Caco-2 (cell line): ENCODE results near the gene GAB2. TPM values are rescaled to one million over a fixed set of nuclear protein-coding genes. Genes with fewer than 3 reads are reported as not detected.

ENCODE experiments used
- BruUV-seq: library from RNA; stranded (reverse); fragments of 400-500 nt; replicated peaks from 2 replicates; lab custom pipeline; 2021; lab: Mats Ljungman, UMichigan
- CTCF ChIA-PET: fragments of 300-600 bp; sonication (Branson Sonifier 250); formaldehyde crosslinking; loops from one replicate; lab custom pipeline; 2022; ENCODE audit warnings: antibody characterized with exemption; lab: Charles Lee
- POLR2A ChIA-PET: fragments of 300-600 bp; sonication (Branson Sonifier 250); formaldehyde crosslinking; loops from one replicate; lab custom pipeline; 2022; ENCODE audit warnings: antibody characterized with exemption; lab: Charles Lee
- DNase-seq, 2 experiments: peaks; one replicate each; pipeline versions ENCODE4 v3.0.0 to v3.0.0-alpha.2; 2020 to 2022
- H3K27me3 ChIP-seq: replicated peaks from 2 replicates; pipeline ENCODE4 v1.6.0; 2011; ENCODE audit warnings: low read length; ENCODE audit not compliant: control insufficient read depth, insufficient read depth
- H3K36me3 ChIP-seq: 2 replicates; pipeline ENCODE4 v1.5.1; 2011; ENCODE audit warnings: low read length; ENCODE audit not compliant: control insufficient read depth, insufficient read depth
- H3K4me1 ChIP-seq: fragments of 250-450 bp; sonication (Bioruptor Pico); 2 replicates; pipeline ENCODE4 v1.5.1; 2020; ENCODE audit warnings: mild to moderate bottlenecking
- H3K4me3 ChIP-seq: 2 replicates; pipeline ENCODE4 v1.5.1; 2011; ENCODE audit warnings: low read depth, mild to moderate bottlenecking, control low read depth, low read length
- H3K9me3 ChIP-seq: fragments of 250-450 bp; sonication (Bioruptor Pico); 2 replicates; pipeline ENCODE4 v1.5.1; 2020; ENCODE audit warnings: mild to moderate bottlenecking, moderate library complexity
- H3K27ac Mint-ChIP-seq: one replicate; pipeline ENCODE4 v1.8.0; 2022; ENCODE audit warnings: mixed read lengths; ENCODE audit not compliant: unreplicated experiment
- H3K27me3 Mint-ChIP-seq: one replicate; pipeline ENCODE4 v1.8.0; 2022; ENCODE audit warnings: mixed read lengths; ENCODE audit not compliant: insufficient read depth, unreplicated experiment
- H3K36me3 Mint-ChIP-seq: one replicate; pipeline ENCODE4 v1.8.0; 2022; ENCODE audit warnings: mild to moderate bottlenecking, mixed read lengths; ENCODE audit not compliant: insufficient read depth, unreplicated experiment
- H3K4me1 Mint-ChIP-seq: one replicate; pipeline ENCODE4 v1.8.0; 2022; ENCODE audit warnings: low read depth, mixed read lengths; ENCODE audit not compliant: unreplicated experiment
- H3K4me3 Mint-ChIP-seq: one replicate; pipeline ENCODE4 v1.8.0; 2022; ENCODE audit warnings: mild to moderate bottlenecking, moderate library complexity, mixed read lengths; ENCODE audit not compliant: unreplicated experiment
- H3K9me3 Mint-ChIP-seq: one replicate; pipeline ENCODE4 v1.8.0; 2022; ENCODE audit warnings: mixed read lengths; ENCODE audit not compliant: unreplicated experiment
- intact Hi-C: fragments of 100-400 bp; cut with micrococcal nuclease; formaldehyde crosslinking; loops from one replicate; pipeline ENCODE4 v1.10.0; 2022; ENCODE audit not compliant: unreplicated experiment
- total RNA-seq: library from RNA; stranded (reverse); gene quantifications from 2 replicates; pipeline ENCODE4 v1.2.3, GENCODE V29; 2022
- TF ChIP-seq, protein P1 (sequence below), 2 experiments: fragments of 200-600 bp in 1 of 2; IDR thresholded peaks; 1 replicate in 1 of 2; 2 replicates in 1 of 2; pipeline versions ENCODE4 v1.5.1 to v1.8.0; 2011 to 2022; ENCODE audit warnings: antibody characterized with exemption in 1 of 2, control low read depth in 1 of 2, inconsistent platforms in 1 of 2, low read depth in 1 of 2, low read length in 1 of 2, mild to moderate bottlenecking in 1 of 2, moderate library complexity in 1 of 2; ENCODE audit not compliant: insufficient read depth in 1 of 2, severe bottlenecking in 1 of 2, unreplicated experiment in 1 of 2

Gene GAB2
- total RNA-seq, 1 experiment from 2014 or later = 67.3 TPM

DNA sequence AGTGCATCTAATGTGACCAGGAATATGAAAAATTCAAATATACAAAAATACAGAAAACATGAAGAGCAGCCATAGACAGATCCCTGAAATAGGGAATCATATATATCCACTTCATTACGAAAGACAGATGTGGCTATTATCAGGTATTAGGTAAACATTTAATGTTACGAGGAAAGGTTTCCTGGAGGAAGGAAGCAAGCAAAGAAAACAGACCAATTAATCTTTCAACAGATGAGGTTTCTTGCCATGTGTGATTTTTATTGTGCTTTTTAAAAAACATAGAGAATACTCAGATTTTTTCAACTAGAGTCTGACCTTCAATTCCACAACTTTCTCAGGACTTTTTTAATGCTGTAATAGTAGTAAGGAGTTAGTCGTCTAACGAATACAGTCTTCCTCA, 24.3 kb upstream of the GAB2 start:
- BruUV-seq = no TSS peak
- peaks cover 7% of the 10 kb centered on the region for H3K4me1 Mint-ChIP-seq
- H3K9me3 Mint-ChIP-seq = no peaks in the 10 kb centered on the region
- H3K27me3 ChIP-seq = no peaks in the 10 kb centered on the region
- TF ChIP-seq, protein P1, sequence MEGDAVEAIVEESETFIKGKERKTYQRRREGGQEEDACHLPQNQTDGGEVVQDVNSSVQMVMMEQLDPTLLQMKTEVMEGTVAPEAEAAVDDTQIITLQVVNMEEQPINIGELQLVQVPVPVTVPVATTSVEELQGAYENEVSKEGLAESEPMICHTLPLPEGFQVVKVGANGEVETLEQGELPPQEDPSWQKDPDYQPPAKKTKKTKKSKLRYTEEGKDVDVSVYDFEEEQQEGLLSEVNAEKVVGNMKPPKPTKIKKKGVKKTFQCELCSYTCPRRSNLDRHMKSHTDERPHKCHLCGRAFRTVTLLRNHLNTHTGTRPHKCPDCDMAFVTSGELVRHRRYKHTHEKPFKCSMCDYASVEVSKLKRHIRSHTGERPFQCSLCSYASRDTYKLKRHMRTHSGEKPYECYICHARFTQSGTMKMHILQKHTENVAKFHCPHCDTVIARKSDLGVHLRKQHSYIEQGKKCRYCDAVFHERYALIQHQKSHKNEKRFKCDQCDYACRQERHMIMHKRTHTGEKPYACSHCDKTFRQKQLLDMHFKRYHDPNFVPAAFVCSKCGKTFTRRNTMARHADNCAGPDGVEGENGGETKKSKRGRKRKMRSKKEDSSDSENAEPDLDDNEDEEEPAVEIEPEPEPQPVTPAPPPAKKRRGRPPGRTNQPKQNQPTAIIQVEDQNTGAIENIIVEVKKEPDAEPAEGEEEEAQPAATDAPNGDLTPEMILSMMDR (IDR thresholded peaks at IDR 0.05; ENCODE audit: insufficient read depth in 1 of 2, low read depth in 1 of 2, low read length in 1 of 2, severe bottlenecking in 1 of 2, unreplicated experiment in 1 of 2) = no peak
- POLR2A ChIA-PET = no interaction called here
- H3K4me1 ChIP-seq = 0 out of 2 replicates have a peak, but pooled peaks cover 5% of the 10 kb centered on the region
- H3K36me3 ChIP-seq = 0 out of 2 replicates have a peak, but pooled peaks cover 1% of the 10 kb centered on the region
- peaks cover 40% of the 10 kb centered on the region for H3K36me3 Mint-ChIP-seq
- H3K4me3 Mint-ChIP-seq = no peak overlapping the region
- H3K4me3 ChIP-seq = no peak overlapping the region
- H3K9me3 ChIP-seq = no peaks in the 10 kb centered on the region
- no peak overlapping the region for H3K27ac Mint-ChIP-seq
- intact Hi-C loops = no loop called here
- CTCF ChIA-PET = no interaction called here
- no peak for DNase-seq
- H3K27me3 Mint-ChIP-seq = no peaks in the 10 kb centered on the region

DNA sequence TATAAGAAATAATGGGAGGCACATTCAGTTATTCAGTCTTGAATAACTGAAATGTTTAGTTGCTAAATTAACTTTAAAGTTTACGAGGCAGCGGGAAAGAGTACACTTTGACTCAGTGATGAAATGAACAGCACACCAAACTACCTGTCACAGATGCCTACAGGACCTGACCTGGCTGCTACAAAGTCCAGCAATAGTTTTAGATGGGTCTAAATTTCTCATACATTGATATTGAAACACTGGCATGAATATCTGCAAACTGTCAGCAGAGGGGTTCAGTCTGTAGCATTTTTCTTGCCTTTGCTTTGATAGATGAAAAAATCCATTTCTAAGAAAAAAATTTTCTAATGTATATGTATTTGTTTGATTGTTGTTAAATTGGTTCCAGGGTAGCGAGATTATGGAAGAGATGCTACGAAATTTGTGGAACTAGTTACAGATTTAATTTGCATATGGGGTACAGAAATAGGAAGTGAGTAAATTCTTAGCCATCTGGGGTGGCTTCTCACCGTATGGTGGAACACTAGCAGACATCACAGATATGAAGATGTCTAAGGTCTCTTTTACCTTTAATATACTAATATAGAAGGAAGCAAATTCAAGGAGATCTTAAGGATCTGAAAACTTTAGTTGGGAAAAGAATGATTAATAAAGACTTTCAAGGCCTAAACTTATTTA, 20.8 kb upstream of the GAB2 start:
- Histone ChIP-seq H3K36me3 (0 out of 2 replicates have a peak, but pooled peaks cover 1% of the 10 kb centered on the region), H3K27me3 (no peaks in the 10 kb centered on the region), H3K9me3 (no peaks in the 10 kb centered on the region), H3K4me3 (no peak overlapping the region), H3K4me1 (peaks cover 6% of the 10 kb centered on the region)
- Mint-ChIP-seq H3K27ac (no peak overlapping the region), H3K4me1 (peaks cover 7% of the 10 kb centered on the region), H3K27me3 (no peaks in the 10 kb centered on the region), H3K36me3 (peaks cover 38% of the 10 kb centered on the region), H3K4me3 (no peak overlapping the region), H3K9me3 (no peaks in the 10 kb centered on the region)
- no peak for DNase-seq
- ChIA-PET POLR2A (no interaction called here), CTCF (no interaction called here)
- no TSS peak for BruUV-seq
- intact Hi-C loops = no loop called here
- TF ChIP-seq, protein P1 (IDR thresholded peaks at IDR 0.05; ENCODE audit: insufficient read depth in 1 of 2, low read depth in 1 of 2, low read length in 1 of 2, severe bottlenecking in 1 of 2, unreplicated experiment in 1 of 2) = no peak

DNA sequence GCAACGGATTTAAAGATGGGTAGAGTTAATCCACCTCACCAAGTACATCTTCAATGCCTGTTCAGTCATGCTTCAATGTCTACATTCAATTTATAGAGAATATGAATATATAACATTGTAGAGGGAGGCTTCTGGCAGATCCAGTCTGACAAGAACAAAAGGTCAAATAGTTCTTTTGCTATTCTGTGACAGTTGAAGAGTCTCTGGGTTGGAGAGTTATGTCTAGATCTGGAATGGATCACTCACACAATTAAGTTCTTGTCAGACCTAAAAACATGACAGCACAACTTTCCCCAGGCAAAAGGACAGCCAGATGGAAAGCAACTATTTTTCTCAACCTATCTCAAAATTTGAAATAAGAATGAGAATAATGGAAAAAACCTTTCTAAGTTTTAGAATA, 15.3 kb upstream of the GAB2 start:
- Mint-ChIP-seq H3K9me3 (no peaks in the 10 kb centered on the region), H3K36me3 (peaks cover 10% of the 10 kb centered on the region), H3K4me3 (no peak overlapping the region), H3K27me3 (no peaks in the 10 kb centered on the region), H3K27ac (no peak overlapping the region), H3K4me1 (peaks cover 27% of the 10 kb centered on the region)
- TF ChIP-seq, protein P1 (IDR thresholded peaks at IDR 0.05; ENCODE audit: insufficient read depth in 1 of 2, low read depth in 1 of 2, low read length in 1 of 2, severe bottlenecking in 1 of 2, unreplicated experiment in 1 of 2) = no peak
- CTCF ChIA-PET = interaction anchor here (0.6 to 2.2 kb wide), 4 partner anchors 10 to 205 kb away, joined by 3 to 14 read pairs (median 6); no protein-coding TSS in a partner anchor
- POLR2A ChIA-PET = interaction anchor here (0.7 kb wide), 1 partner anchor 68 kb away, joined by 9 read pairs; no protein-coding TSS in a partner anchor
- BruUV-seq = no TSS peak
- Histone ChIP-seq H3K36me3 (no peaks in the 10 kb centered on the region), H3K9me3 (no peaks in the 10 kb centered on the region), H3K4me1 (peaks cover 14% of the 10 kb centered on the region), H3K27me3 (no peaks in the 10 kb centered on the region), H3K4me3 (no peak overlapping the region)
- intact Hi-C loops = loop anchor here (1.0 kb wide), 2 partner anchors 131 to 205 kb away; no protein-coding TSS in a partner anchor
- no peak for DNase-seq
